Astrocyte of the hippocampus (primary cell): Measurements from ENCODE around the gene UBASH3A.
"Not testable (repeated sequence)": the region's sequence is repeated elsewhere in the genome, so short reads cannot be mapped to it uniquely, and the experiment has no call there.

Experiments used
- DNase-seq: peaks from one replicate; pipeline ENCODE4 v3.0.0; 2011; ENCODE audit warnings: low read depth, low spot score

The UBASH3A gene

GRCh38 chr21:42390696-42391095 is 13.0 kb upstream of the UBASH3A start:
- DNase-seq: no peak

- no peak for DNase-seq
These were observed 12.4 kb upstream of the UBASH3A start for GRCh38 chr21:42391297-42391696.

- no peak for DNase-seq
These were observed 10.8 kb upstream of the UBASH3A start for GRCh38 chr21:42392731-42393442.

- no peak for DNase-seq
These were observed 10.2 kb upstream of the UBASH3A start for GRCh38 chr21:42393443-42393950.

- DNase-seq: no peak
These were observed 8.4 kb upstream of the UBASH3A start for GRCh38 chr21:42395302-42395701.

- DNase-seq: no peak
These were observed 7.6 kb upstream of the UBASH3A start, which contains the start of gene TMPRSS3 for GRCh38 chr21:42395905-42396651. Gene TMPRSS3 (minus strand): TSS chr21:42396052. CDS start chr21:42395417, 635 bp downstream.

GRCh38 chr21:42396799-42397745 is 6.6 kb upstream of the UBASH3A start:
- no peak for DNase-seq

GRCh38 chr21:42397746-42398394 is 5.8 kb upstream of the UBASH3A start:
- no peak for DNase-seq

GRCh38 chr21:42398436-42399028 is 5.2 kb upstream of the UBASH3A start:
- DNase-seq: no peak

GRCh38 chr21:42400525-42400924 is 3.2 kb upstream of the UBASH3A start:
- peak; percentile 16 for DNase-seq

- peak; percentile 35 for DNase-seq
These were observed 2.5 kb upstream of the UBASH3A start for GRCh38 chr21:42401154-42401553.

- no peak for DNase-seq
These were observed 1.9 kb upstream of the UBASH3A start for GRCh38 chr21:42401820-42402251.

- DNase-seq: no peak
These were observed 837 bp downstream of the UBASH3A start for GRCh38 chr21:42404539-42404938.

GRCh38 chr21:42405064-42406013 is 1.6 kb downstream of the UBASH3A start:
- no peak for DNase-seq

GRCh38 chr21:42406201-42406621 is 2.5 kb downstream of the UBASH3A start:
- DNase-seq: no peak

- DNase-seq: no peak
These were observed 3.2 kb downstream of the UBASH3A start for GRCh38 chr21:42406866-42407265.

GRCh38 chr21:42407476-42407875 is 3.8 kb downstream of the UBASH3A start:
- no peak for DNase-seq

GRCh38 chr21:42408718-42409117 is 5.0 kb downstream of the UBASH3A start:
- not testable (repeated sequence) for DNase-seq

GRCh38 chr21:42409366-42409765 is 5.7 kb downstream of the UBASH3A start:
- no peak for DNase-seq
